HG03103 (cell line): Measurements from ENCODE around the gene PRAC2.

ENCODE experiments used
- ATAC-seq: cut with Tn5 transposase; IDR thresholded peaks from one replicate; pipeline ENCODE4 v1.9.1; 2021; ENCODE audit warnings: low read depth; ENCODE audit not compliant: unreplicated experiment

Gene PRAC2

DNA sequence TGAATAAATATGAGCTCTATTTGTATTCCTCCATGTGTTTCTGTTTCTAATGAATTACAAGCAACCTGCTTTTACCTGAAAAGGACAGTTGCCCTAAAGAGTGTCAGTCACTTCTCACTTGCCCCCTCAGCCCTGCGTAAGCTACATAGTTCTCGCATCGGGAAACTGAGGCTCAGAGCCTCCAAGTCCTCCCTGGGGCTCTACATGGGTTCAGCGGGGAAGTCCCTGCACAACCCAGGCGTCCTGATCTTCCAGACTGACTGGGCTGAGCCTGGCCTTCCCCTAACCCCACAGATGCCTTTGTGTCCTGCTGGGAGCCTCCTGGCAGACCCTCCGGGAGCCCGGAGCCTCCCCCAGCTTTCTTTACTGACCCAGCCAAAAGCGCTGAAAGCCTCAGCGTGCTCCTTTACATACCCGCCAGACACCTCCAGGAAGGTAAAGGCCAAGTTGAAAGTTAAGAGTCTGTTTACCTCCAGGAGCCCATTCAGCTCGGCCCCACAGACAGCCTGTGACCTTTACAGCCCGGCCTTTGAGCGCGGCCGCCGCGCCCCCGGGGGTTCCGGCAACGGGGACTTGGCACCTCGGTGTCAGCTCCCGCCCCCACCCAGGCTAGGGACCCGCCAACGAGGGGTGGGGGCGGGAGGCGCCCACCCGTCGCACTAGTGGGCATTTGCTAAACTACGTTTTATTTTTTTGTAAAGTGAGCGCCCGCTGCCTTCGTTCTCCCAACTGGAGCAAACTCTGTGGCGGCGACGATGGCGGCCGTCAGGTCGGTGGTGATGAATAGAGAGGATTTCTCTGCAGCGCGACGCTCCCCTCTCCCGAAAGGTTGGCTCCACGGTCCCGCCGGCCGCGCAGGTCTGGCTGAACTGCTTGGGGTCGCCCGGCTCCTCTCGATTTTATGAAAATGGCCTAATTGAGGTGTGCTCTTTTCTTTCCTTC, 10.0 kb downstream of the PRAC2 start:
- ATAC-seq = no peak

- no peak for ATAC-seq
Measured at GRCh38 chr17:48733632-48734328, 10.8 kb downstream of the PRAC2 start.

- ATAC-seq = no peak
Measured at GRCh38 chr17:48734333-48735061, 11.5 kb downstream of the PRAC2 start.

GRCh38 chr17:48735062-48735351, 12.0 kb downstream of the PRAC2 start:
- no peak for ATAC-seq

DNA sequence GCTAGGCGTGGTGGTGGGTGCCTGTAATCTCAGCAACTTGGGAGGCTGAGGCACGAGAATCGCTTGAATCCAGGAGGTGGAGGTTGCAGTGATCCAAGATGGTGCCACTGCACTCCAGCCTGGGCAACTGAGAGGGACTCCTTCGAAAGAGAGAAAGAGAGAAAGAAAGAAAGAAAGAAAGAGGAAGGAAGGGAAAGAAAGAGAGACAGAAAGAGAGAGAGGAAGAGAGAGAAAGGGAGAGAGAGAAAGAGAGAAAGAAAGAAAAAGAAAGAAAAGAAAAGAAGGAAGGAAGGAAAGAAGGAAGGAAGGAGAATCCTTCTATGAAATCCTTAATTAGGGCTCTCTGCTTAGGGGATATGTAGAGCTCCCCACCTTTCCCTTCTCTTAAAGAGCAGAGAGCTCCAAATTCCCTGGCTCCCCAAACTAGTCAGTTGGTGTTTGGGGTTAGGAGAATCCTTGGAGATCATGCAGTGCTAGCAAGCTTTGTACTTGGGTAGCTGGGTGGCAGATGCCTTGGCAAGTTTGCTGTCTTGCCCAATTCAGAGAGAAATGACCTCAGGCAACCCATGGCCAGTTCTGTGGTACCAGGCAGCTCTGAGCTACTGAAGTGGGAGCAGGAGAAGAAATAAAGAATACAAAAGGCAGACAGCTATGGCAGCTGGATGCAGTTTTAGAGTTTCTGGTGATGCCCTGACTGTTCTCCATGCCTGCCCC, 14.5 kb downstream of the PRAC2 start:
- no peak for ATAC-seq

GRCh38 chr17:48738424-48738802, 15.4 kb downstream of the PRAC2 start:
- no peak for ATAC-seq

- no peak for ATAC-seq
Measured at GRCh38 chr17:48738803-48739526, 16.0 kb downstream of the PRAC2 start.

- no peak for ATAC-seq
Measured at GRCh38 chr17:48740537-48740936, 17.6 kb downstream of the PRAC2 start.

- ATAC-seq = no peak
Measured at GRCh38 chr17:48745381-48746275, 22.6 kb downstream of the PRAC2 start.

GRCh38 chr17:48746916-48747444, 24.0 kb downstream of the PRAC2 start:
- no peak for ATAC-seq

GRCh38 chr17:48747445-48748363, 24.7 kb downstream of the PRAC2 start:
- ATAC-seq = no peak

- no peak for ATAC-seq
Measured at GRCh38 chr17:48748718-48749566, 26.0 kb downstream of the PRAC2 start.

- ATAC-seq = no peak
Measured at GRCh38 chr17:48749621-48750553, 26.9 kb downstream of the PRAC2 start.

GRCh38 chr17:48751172-48751571, 28.2 kb downstream of the PRAC2 start:
- no peak for ATAC-seq

DNA sequence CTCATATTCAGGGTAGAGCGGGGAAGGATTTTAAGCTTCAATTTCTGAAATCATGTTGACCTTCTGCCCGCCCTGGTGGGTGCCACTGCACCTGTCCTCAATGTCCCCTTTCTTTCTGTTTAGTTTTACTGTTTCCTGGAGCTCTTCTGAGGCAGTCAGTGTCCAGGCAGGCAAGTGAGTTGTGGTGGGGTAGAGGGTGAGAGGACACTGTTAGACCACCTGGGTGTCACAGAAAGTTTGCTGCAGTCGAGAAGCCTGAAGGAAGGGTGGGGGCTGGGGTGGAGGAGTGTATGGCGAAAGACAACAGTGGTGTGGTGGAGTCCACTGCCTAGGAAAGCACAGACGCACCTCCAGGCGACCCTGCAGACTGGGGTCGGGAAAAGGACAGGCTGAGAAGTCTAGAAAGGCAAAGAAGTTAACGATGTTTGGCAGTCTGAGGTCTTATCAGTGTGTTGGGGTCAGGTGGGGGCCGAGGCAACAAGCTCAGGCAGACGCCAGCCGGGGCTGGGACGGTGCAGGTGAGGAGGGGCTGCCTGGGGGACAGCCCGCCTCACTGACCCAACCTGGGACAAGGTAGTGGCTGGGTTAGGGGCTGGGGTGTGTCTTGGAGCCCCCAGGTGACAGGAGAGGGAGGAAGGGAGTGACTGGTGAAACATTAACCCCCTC, 28.9 kb downstream of the PRAC2 start:
- ATAC-seq = no peak
